ACC112 (cell line): ENCODE data around the gene ARL3.
A peak's percentile ranks its signal among the peaks of the same experiment; 100 is the strongest.

Source experiments
- H2AFZ ChIP-seq: fragments of 200-600 bp; sonication (generic); one replicate; pipeline ENCODE4 v1.6.0; 2017; ENCODE audit warnings: antibody characterized with exemption, low read length; ENCODE audit not compliant: unreplicated experiment
- H3K27ac ChIP-seq: fragments of 200-600 bp; sonication (generic); 2 replicates; pipeline ENCODE4 v1.5.1; 2014; ENCODE audit warnings: low read depth, mild to moderate bottlenecking, antibody characterized with exemption, low read length, moderate library complexity
- H3K27me3 ChIP-seq: fragments of 200-600 bp; sonication (generic); 2 replicates; pipeline ENCODE4 v1.6.1; 2014; ENCODE audit warnings: mild to moderate bottlenecking, antibody characterized with exemption, low read length, moderate library complexity, mixed read lengths; ENCODE audit not compliant: insufficient read depth
- H3K36me3 ChIP-seq: fragments of 200-600 bp; sonication (generic); 2 replicates; pipeline ENCODE4 v1.6.1; 2016; ENCODE audit warnings: mild to moderate bottlenecking, antibody characterized with exemption, low read length, moderate library complexity, mixed read lengths; ENCODE audit not compliant: insufficient read depth
- H3K4me1 ChIP-seq: fragments of 200-600 bp; sonication (generic); one replicate; pipeline ENCODE4 v1.6.1; 2016; ENCODE audit warnings: low read length, mixed read lengths; ENCODE audit not compliant: insufficient read depth, unreplicated experiment, control insufficient read depth
- H3K4me3 ChIP-seq: fragments of 200-600 bp; sonication (generic); 2 replicates; pipeline ENCODE4 v1.5.1; 2014; ENCODE audit warnings: mild to moderate bottlenecking, low read depth, low read length
- H3K79me2 ChIP-seq: fragments of 200-600 bp; sonication (generic); one replicate; pipeline ENCODE4 v1.6.0; 2016; ENCODE audit warnings: low read length; ENCODE audit not compliant: control insufficient read depth, unreplicated experiment, insufficient read depth

The ARL3 gene

GRCh38 chr10:102633287-102633686 is 80.9 kb downstream of the ARL3 start:
- no peaks in the 10 kb centered on the region for H3K27me3 ChIP-seq
- H3K36me3 ChIP-seq, result no peaks in the 10 kb centered on the region
- peak overlapping the region; percentile 85 for H3K27ac ChIP-seq
- H2AFZ ChIP-seq, result peak overlapping the region; percentile 12
- H3K79me2 ChIP-seq, result no peaks in the 10 kb centered on the region
- H3K4me3 ChIP-seq, result peak overlapping the region; percentile 49
- H3K4me1 ChIP-seq, result peaks cover 68% of the 10 kb centered on the region

- peak overlapping the region; percentile 85 for H3K27ac ChIP-seq
- H3K4me1 ChIP-seq, result peaks cover 76% of the 10 kb centered on the region
Measured at GRCh38 chr10:102632394-102633111, 81.6 kb downstream of the ARL3 start.

GRCh38 chr10:102631525-102632393 is 82.4 kb downstream of the ARL3 start:
- Histone ChIP-seq H3K79me2 (no peaks in the 10 kb centered on the region), H3K4me3 (no peak overlapping the region), H3K27ac (peak overlapping the region; percentile 86), H2AFZ (no peak overlapping the region), H3K27me3 (no peaks in the 10 kb centered on the region), H3K36me3 (no peaks in the 10 kb centered on the region), H3K4me1 (peaks cover 84% of the 10 kb centered on the region)

More at GRCh38 chr10:102632394-102633111, 81.6 kb downstream of the ARL3 start:
- H2AFZ ChIP-seq, result no peak overlapping the region
- H3K79me2 ChIP-seq, result no peaks in the 10 kb centered on the region
- no peaks in the 10 kb centered on the region for H3K27me3 ChIP-seq
- H3K36me3 ChIP-seq, result no peaks in the 10 kb centered on the region
- H3K4me3 ChIP-seq, result peak overlapping the region; percentile 49

DNA sequence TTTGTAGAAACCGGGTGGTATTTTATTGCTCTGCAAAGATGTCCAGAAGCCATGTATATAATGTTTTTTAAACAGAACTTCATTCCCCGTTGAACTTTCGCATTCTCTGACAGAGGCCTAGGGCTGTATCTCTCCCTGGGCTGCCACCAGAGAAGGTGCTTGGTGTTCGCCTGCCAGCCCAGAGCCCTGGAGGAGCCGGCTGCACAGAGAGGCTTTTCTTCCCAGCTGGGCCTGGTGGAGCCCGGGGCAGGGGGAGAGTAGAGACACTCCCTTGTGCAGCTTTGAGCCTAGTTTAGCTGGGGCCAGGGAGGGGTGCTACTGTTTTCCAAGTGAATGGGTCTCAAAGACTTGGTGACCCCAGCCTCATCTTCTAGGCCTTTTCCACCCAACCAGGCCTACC is 83.5 kb downstream of the ARL3 start:
- no peak overlapping the region for H3K4me3 ChIP-seq
- H3K79me2 ChIP-seq, result no peaks in the 10 kb centered on the region
- H2AFZ ChIP-seq, result no peak overlapping the region
- H3K36me3 ChIP-seq, result no peaks in the 10 kb centered on the region
- no peaks in the 10 kb centered on the region for H3K27me3 ChIP-seq
- H3K4me1 ChIP-seq, result peaks cover 90% of the 10 kb centered on the region
- H3K27ac ChIP-seq, result peak overlapping the region; percentile 86

GRCh38 chr10:102629661-102630614 is 84.3 kb downstream of the ARL3 start:
- Histone ChIP-seq H3K4me1 (peaks cover 93% of the 10 kb centered on the region), H2AFZ (no peak overlapping the region)

DNA sequence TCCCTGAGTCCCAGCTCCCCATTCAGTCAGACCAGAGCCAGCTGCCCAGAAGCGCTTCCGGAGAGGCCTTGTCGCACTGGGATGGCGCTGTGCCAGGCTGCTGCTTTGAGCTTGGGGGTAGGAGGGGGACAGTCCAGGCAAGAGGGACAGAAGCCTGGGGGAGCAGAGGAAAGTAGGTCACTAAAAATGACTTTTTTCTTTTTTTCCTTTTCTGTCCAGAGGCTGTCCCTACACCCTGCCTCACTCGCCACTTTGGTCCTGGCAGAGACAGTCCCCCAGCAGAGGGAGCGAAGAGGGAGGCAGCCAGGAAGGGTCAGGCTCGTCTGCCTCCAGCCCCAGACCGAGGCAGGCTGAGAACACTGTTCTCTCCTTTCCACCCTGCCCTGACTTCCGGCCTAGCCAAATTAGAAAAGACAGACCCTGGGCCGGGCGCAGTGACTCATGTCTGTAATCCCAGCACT is 85.7 kb downstream of the ARL3 start:
- Histone ChIP-seq H3K27ac (peak overlapping the region; percentile 86), H3K79me2 (no peaks in the 10 kb centered on the region), H3K4me1 (peaks cover 87% of the 10 kb centered on the region), H2AFZ (no peak overlapping the region), H3K4me3 (no peak overlapping the region), H3K27me3 (no peaks in the 10 kb centered on the region), H3K36me3 (no peaks in the 10 kb centered on the region)

More at GRCh38 chr10:102629661-102630614, 84.3 kb downstream of the ARL3 start:
- Histone ChIP-seq H3K27ac (peak overlapping the region; percentile 86), H3K4me3 (no peak overlapping the region), H3K79me2 (no peaks in the 10 kb centered on the region), H3K27me3 (no peaks in the 10 kb centered on the region), H3K36me3 (no peaks in the 10 kb centered on the region)

- peak overlapping the region; percentile 86 for H3K27ac ChIP-seq
- no peak overlapping the region for H3K4me3 ChIP-seq
- H3K36me3 ChIP-seq, result no peaks in the 10 kb centered on the region
- peaks cover 81% of the 10 kb centered on the region for H3K4me1 ChIP-seq
- H3K79me2 ChIP-seq, result no peaks in the 10 kb centered on the region
- H2AFZ ChIP-seq, result no peak overlapping the region
- H3K27me3 ChIP-seq, result no peaks in the 10 kb centered on the region
Measured at GRCh38 chr10:102627736-102628293, 86.4 kb downstream of the ARL3 start.

- Histone ChIP-seq H2AFZ (no peak overlapping the region), H3K27me3 (no peaks in the 10 kb centered on the region), H3K4me1 (peaks cover 76% of the 10 kb centered on the region), H3K27ac (peak overlapping the region; percentile 86), H3K79me2 (no peaks in the 10 kb centered on the region), H3K36me3 (no peaks in the 10 kb centered on the region), H3K4me3 (no peak overlapping the region)
Measured at GRCh38 chr10:102627291-102627735, 86.9 kb downstream of the ARL3 start.

- Histone ChIP-seq H3K4me1 (peaks cover 75% of the 10 kb centered on the region), H3K36me3 (no peaks in the 10 kb centered on the region)
Measured at GRCh38 chr10:102626026-102626685, 88.0 kb downstream of the ARL3 start.

More at GRCh38 chr10:102626026-102626685, 88.0 kb downstream of the ARL3 start:
- Histone ChIP-seq H3K27ac (peak overlapping the region; percentile 63; the same call in 1 of the 2 replicates), H2AFZ (no peak overlapping the region), H3K4me3 (no peak overlapping the region), H3K27me3 (no peaks in the 10 kb centered on the region), H3K79me2 (no peaks in the 10 kb centered on the region)
